ENCODE data around the gene L1CAM. TPM values are rescaled to one million over a fixed set of nuclear protein-coding genes. Genes with fewer than 3 reads are reported as not detected.

Gene L1CAM
- total RNA-seq, 2 donors from 2014 or later = 2.3 to 2.4 TPM

- no peaks in the 10 kb centered on the region for H3K9me3 Mint-ChIP-seq
- peaks cover 8% of the 10 kb centered on the region for H3K4me1 Mint-ChIP-seq
- no peaks in the 10 kb centered on the region for H3K27me3 Mint-ChIP-seq
- peaks cover 50% of the 10 kb centered on the region for H3K36me3 Mint-ChIP-seq (ENCODE audit: low read depth)
- H3K27ac Mint-ChIP-seq = peak overlapping the region; percentile 91
- no peak for ATAC-seq (replicated peaks)
- peak overlapping the region; percentile 88 for H3K4me3 Mint-ChIP-seq
Observed at GRCh38 chrX:153927672-153927921, 41.6 kb upstream of the L1CAM start.

- peaks cover 44% of the 10 kb centered on the region for H3K36me3 Mint-ChIP-seq (ENCODE audit: low read depth)
- no peaks in the 10 kb centered on the region for H3K27me3 Mint-ChIP-seq
- H3K4me3 Mint-ChIP-seq = peak overlapping the region; percentile 88
- H3K4me1 Mint-ChIP-seq = peaks cover 10% of the 10 kb centered on the region
- H3K27ac Mint-ChIP-seq = peak overlapping the region; percentile 91
- ATAC-seq (replicated peaks) = peak; percentile 48
- H3K9me3 Mint-ChIP-seq = no peaks in the 10 kb centered on the region
Observed at GRCh38 chrX:153926858-153927671, 41.1 kb upstream of the L1CAM start.

- peak overlapping the region; percentile 88 for H3K4me3 Mint-ChIP-seq
- no peaks in the 10 kb centered on the region for H3K9me3 Mint-ChIP-seq
- H3K36me3 Mint-ChIP-seq (ENCODE audit: low read depth) = peaks cover 39% of the 10 kb centered on the region
- no peaks in the 10 kb centered on the region for H3K27me3 Mint-ChIP-seq
- peaks cover 7% of the 10 kb centered on the region for H3K4me1 Mint-ChIP-seq
- ATAC-seq (replicated peaks) = peak; percentile 3
- peak overlapping the region; percentile 91 for H3K27ac Mint-ChIP-seq
Observed at GRCh38 chrX:153926552-153926857, 40.5 kb upstream of the L1CAM start.

GRCh38 chrX:153925739-153926551 is 40.0 kb upstream of the L1CAM start, which contains the start of gene ARHGAP4:
TSS of gene ARHGAP4 (minus strand) at chrX:153926264. CDS start at chrX:153926202, 62 bp downstream.
- Mint-ChIP-seq H3K27ac (peak within 1 kb of the TSS; percentile 91), H3K4me3 (peak within 1 kb of the TSS; percentile 88), H3K9me3 (no peaks in the 10 kb centered on the region), H3K27me3 (no peaks in the 10 kb centered on the region), H3K4me1 (peaks cover 4% of the 10 kb centered on the region), H3K36me3 (ENCODE audit: low read depth) (peaks cover 36% of the 10 kb centered on the region)
- peak; percentile 11 for ATAC-seq (replicated peaks)

- Mint-ChIP-seq H3K27ac (peak overlapping the region; percentile 83), H3K4me1 (peaks cover 4% of the 10 kb centered on the region), H3K27me3 (no peaks in the 10 kb centered on the region)
Observed at GRCh38 chrX:153925387-153925738, 39.4 kb upstream of the L1CAM start.

GRCh38 chrX:153924149-153924861 is 38.3 kb upstream of the L1CAM start:
- peaks cover 47% of the 10 kb centered on the region for H3K36me3 Mint-ChIP-seq (ENCODE audit: low read depth)
- no peak for ATAC-seq (replicated peaks)
- peaks cover 4% of the 10 kb centered on the region for H3K4me1 Mint-ChIP-seq
- peak overlapping the region; percentile 83 for H3K27ac Mint-ChIP-seq
- peak overlapping the region; percentile 88 for H3K4me3 Mint-ChIP-seq
- H3K9me3 Mint-ChIP-seq = no peaks in the 10 kb centered on the region
- no peaks in the 10 kb centered on the region for H3K27me3 Mint-ChIP-seq

More at GRCh38 chrX:153925387-153925738, 39.4 kb upstream of the L1CAM start:
- H3K36me3 Mint-ChIP-seq (ENCODE audit: low read depth) = peaks cover 37% of the 10 kb centered on the region
- H3K9me3 Mint-ChIP-seq = no peaks in the 10 kb centered on the region
- ATAC-seq (replicated peaks) = no peak
- peak overlapping the region; percentile 88 for H3K4me3 Mint-ChIP-seq

- no peak for ATAC-seq (replicated peaks)
- H3K36me3 Mint-ChIP-seq (ENCODE audit: low read depth) = peaks cover 38% of the 10 kb centered on the region
- peaks cover 4% of the 10 kb centered on the region for H3K4me1 Mint-ChIP-seq
- H3K4me3 Mint-ChIP-seq = peak overlapping the region; percentile 88
- peak overlapping the region; percentile 83 for H3K27ac Mint-ChIP-seq
- H3K9me3 Mint-ChIP-seq = no peaks in the 10 kb centered on the region
- H3K27me3 Mint-ChIP-seq = no peaks in the 10 kb centered on the region
Observed at GRCh38 chrX:153922932-153923857, 37.2 kb upstream of the L1CAM start.

- peaks cover 4% of the 10 kb centered on the region for H3K4me1 Mint-ChIP-seq
- H3K4me3 Mint-ChIP-seq = peak overlapping the region; percentile 88
- peaks cover 48% of the 10 kb centered on the region for H3K36me3 Mint-ChIP-seq (ENCODE audit: low read depth)
- no peaks in the 10 kb centered on the region for H3K9me3 Mint-ChIP-seq
- H3K27me3 Mint-ChIP-seq = no peaks in the 10 kb centered on the region
- ATAC-seq (replicated peaks) = no peak
- H3K27ac Mint-ChIP-seq = peak overlapping the region; percentile 72
Observed at GRCh38 chrX:153921511-153922446, 35.8 kb upstream of the L1CAM start.

GRCh38 chrX:153921070-153921469 is 35.1 kb upstream of the L1CAM start:
- Mint-ChIP-seq H3K36me3 (ENCODE audit: low read depth) (peaks cover 55% of the 10 kb centered on the region), H3K9me3 (no peaks in the 10 kb centered on the region), H3K27me3 (no peaks in the 10 kb centered on the region), H3K4me3 (no peak overlapping the region), H3K27ac (no peak overlapping the region), H3K4me1 (peaks cover 4% of the 10 kb centered on the region)
- no peak for ATAC-seq (replicated peaks)

GRCh38 chrX:153920546-153920945 is 34.6 kb upstream of the L1CAM start:
- no peak overlapping the region for H3K4me3 Mint-ChIP-seq
- peaks cover 4% of the 10 kb centered on the region for H3K4me1 Mint-ChIP-seq
- ATAC-seq (replicated peaks) = no peak
- H3K27me3 Mint-ChIP-seq = no peaks in the 10 kb centered on the region
- H3K27ac Mint-ChIP-seq = no peak overlapping the region
- H3K36me3 Mint-ChIP-seq (ENCODE audit: low read depth) = peaks cover 60% of the 10 kb centered on the region
- H3K9me3 Mint-ChIP-seq = no peaks in the 10 kb centered on the region

- H3K27me3 Mint-ChIP-seq = no peaks in the 10 kb centered on the region
- no peak for ATAC-seq (replicated peaks)
- no peak overlapping the region for H3K4me3 Mint-ChIP-seq
- peaks cover 64% of the 10 kb centered on the region for H3K36me3 Mint-ChIP-seq (ENCODE audit: low read depth)
- H3K9me3 Mint-ChIP-seq = no peaks in the 10 kb centered on the region
- peaks cover 4% of the 10 kb centered on the region for H3K4me1 Mint-ChIP-seq
- H3K27ac Mint-ChIP-seq = no peak overlapping the region
Observed at GRCh38 chrX:153919281-153919680, 33.3 kb upstream of the L1CAM start.

- H3K36me3 Mint-ChIP-seq (ENCODE audit: low read depth) = peaks cover 60% of the 10 kb centered on the region
- peaks cover 4% of the 10 kb centered on the region for H3K4me1 Mint-ChIP-seq
- no peaks in the 10 kb centered on the region for H3K27me3 Mint-ChIP-seq
- H3K4me3 Mint-ChIP-seq = no peak overlapping the region
- no peak overlapping the region for H3K27ac Mint-ChIP-seq
- ATAC-seq (replicated peaks) = no peak
- no peaks in the 10 kb centered on the region for H3K9me3 Mint-ChIP-seq
Observed at GRCh38 chrX:153917869-153918268, 31.9 kb upstream of the L1CAM start.

- Mint-ChIP-seq H3K9me3 (no peaks in the 10 kb centered on the region), H3K4me1 (no peaks in the 10 kb centered on the region), H3K27ac (no peak overlapping the region), H3K4me3 (no peak overlapping the region), H3K36me3 (ENCODE audit: low read depth) (peaks cover 57% of the 10 kb centered on the region), H3K27me3 (no peaks in the 10 kb centered on the region)
- ATAC-seq (replicated peaks) = no peak
Observed at GRCh38 chrX:153913701-153914100, 27.7 kb upstream of the L1CAM start.

Data from activated T-helper 17 cell treated with anti-CD3 and anti-CD28 coated beads, Interleukin-2, amount 50 U/mL, for 72 hours (primary cell).